ENCODE measurements around the gene CDH23. TPM values are rescaled to one million over a fixed set of nuclear protein-coding genes. Genes with fewer than 3 reads are reported as not detected.
A peak's percentile ranks its signal among the peaks of the same experiment; 100 is the strongest.

CDH23 gene
- total RNA-seq, 1 experiment from 2014 or later = 2.9 TPM

GRCh38 chr10:71431239-71432100, 34.8 kb downstream of the CDH23 start:
- TF ChIP-seq FOXK1 (CRISPR knock-in tag; IDR thresholded peaks at IDR 0.05) (no peak), ZNF671 (CRISPR knock-in tag; IDR thresholded peaks at IDR 0.05) (no peak), SP1 (CRISPR knock-in tag; conservative IDR thresholded peaks at IDR 0.05) (no peak), FOXJ3 (CRISPR knock-in tag; IDR thresholded peaks at IDR 0.05; ENCODE audit: borderline replicate concordance) (no peak), TCF7 (CRISPR knock-in tag; IDR thresholded peaks at IDR 0.05; ENCODE audit: low read depth) (no peak), NFYB (CRISPR knock-in tag; conservative IDR thresholded peaks at IDR 0.05; ENCODE audit: low read depth) (no peak), ZNF121 (CRISPR knock-in tag; IDR thresholded peaks at IDR 0.05) (no peak), PRDM15 (CRISPR knock-in tag; IDR thresholded peaks at IDR 0.05) (no peak), ZNF281 (CRISPR knock-in tag; IDR thresholded peaks at IDR 0.05) (no peak), ZNF416 (CRISPR knock-in tag; IDR thresholded peaks at IDR 0.05) (no peak), TEAD4 (CRISPR knock-in tag; IDR thresholded peaks at IDR 0.05) (no peak), NFATC4 (CRISPR knock-in tag; IDR thresholded peaks at IDR 0.05) (no peak), NR3C1 (CRISPR knock-in tag; conservative IDR thresholded peaks at IDR 0.05; ENCODE audit: low read depth) (no peak), ZBTB43 (CRISPR knock-in tag; IDR thresholded peaks at IDR 0.05) (no peak), CREM (CRISPR knock-in tag; IDR thresholded peaks at IDR 0.05) (no peak)
- TF ChIP-seq, protein P1, sequence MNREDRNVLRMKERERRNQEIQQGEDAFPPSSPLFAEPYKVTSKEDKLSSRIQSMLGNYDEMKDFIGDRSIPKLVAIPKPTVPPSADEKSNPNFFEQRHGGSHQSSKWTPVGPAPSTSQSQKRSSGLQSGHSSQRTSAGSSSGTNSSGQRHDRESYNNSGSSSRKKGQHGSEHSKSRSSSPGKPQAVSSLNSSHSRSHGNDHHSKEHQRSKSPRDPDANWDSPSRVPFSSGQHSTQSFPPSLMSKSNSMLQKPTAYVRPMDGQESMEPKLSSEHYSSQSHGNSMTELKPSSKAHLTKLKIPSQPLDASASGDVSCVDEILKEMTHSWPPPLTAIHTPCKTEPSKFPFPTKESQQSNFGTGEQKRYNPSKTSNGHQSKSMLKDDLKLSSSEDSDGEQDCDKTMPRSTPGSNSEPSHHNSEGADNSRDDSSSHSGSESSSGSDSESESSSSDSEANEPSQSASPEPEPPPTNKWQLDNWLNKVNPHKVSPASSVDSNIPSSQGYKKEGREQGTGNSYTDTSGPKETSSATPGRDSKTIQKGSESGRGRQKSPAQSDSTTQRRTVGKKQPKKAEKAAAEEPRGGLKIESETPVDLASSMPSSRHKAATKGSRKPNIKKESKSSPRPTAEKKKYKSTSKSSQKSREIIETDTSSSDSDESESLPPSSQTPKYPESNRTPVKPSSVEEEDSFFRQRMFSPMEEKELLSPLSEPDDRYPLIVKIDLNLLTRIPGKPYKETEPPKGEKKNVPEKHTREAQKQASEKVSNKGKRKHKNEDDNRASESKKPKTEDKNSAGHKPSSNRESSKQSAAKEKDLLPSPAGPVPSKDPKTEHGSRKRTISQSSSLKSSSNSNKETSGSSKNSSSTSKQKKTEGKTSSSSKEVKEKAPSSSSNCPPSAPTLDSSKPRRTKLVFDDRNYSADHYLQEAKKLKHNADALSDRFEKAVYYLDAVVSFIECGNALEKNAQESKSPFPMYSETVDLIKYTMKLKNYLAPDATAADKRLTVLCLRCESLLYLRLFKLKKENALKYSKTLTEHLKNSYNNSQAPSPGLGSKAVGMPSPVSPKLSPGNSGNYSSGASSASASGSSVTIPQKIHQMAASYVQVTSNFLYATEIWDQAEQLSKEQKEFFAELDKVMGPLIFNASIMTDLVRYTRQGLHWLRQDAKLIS (CRISPR knock-in tag; IDR thresholded peaks at IDR 0.05; ENCODE audit: borderline replicate concordance) = no peak
- TF ChIP-seq, protein P2, sequence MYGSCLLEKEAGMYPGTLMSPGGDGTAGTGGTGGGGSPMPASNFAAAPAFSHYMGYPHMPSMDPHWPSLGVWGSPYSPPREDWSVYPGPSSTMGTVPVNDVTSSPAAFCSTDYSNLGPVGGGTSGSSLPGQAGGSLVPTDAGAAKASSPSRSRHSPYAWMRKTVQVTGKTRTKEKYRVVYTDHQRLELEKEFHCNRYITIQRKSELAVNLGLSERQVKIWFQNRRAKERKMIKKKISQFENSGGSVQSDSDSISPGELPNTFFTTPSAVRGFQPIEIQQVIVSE (CRISPR knock-in tag; IDR thresholded peaks at IDR 0.05; ENCODE audit: borderline replicate concordance) = no peak
- TF ChIP-seq, protein P3, sequence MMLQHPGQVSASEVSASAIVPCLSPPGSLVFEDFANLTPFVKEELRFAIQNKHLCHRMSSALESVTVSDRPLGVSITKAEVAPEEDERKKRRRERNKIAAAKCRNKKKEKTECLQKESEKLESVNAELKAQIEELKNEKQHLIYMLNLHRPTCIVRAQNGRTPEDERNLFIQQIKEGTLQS (CRISPR knock-in tag; conservative IDR thresholded peaks at IDR 0.05) = no peak
- TF ChIP-seq, protein P4, sequence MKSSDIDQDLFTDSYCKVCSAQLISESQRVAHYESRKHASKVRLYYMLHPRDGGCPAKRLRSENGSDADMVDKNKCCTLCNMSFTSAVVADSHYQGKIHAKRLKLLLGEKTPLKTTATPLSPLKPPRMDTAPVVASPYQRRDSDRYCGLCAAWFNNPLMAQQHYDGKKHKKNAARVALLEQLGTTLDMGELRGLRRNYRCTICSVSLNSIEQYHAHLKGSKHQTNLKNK (CRISPR knock-in tag; IDR thresholded peaks at IDR 0.05) = no peak
- DNase-seq (ENCODE audit: low spot score) = peak; percentile 43
- peak; percentile 84 for ATAC-seq
- POLR2A ChIA-PET = no interaction called here
- H3K4me1 Mint-ChIP-seq = peaks cover 9% of the 10 kb centered on the region
- H3K27ac Mint-ChIP-seq = no peak overlapping the region
- CTCF ChIA-PET = interaction anchor here (0.6 to 3.0 kb wide), 20 partner anchors 9 to 380 kb away, joined by 3 to 31 read pairs (median 4); partner anchors contain the start of gene CDH23
- H3K4me3 Mint-ChIP-seq = no peak overlapping the region
- H3K36me3 Mint-ChIP-seq = no peaks in the 10 kb centered on the region
- H3K9me3 Mint-ChIP-seq = no peaks in the 10 kb centered on the region
- H3K27me3 Mint-ChIP-seq (ENCODE audit: low read depth) = no peaks in the 10 kb centered on the region; the same call in 1 of the 2 replicates

Measured in WTC11 (cell line).